GM15510 (cell line): Measurements from ENCODE around the gene CASP8.

Source experiments
- POLR2A ChIP-seq: IDR thresholded peaks from 3 replicates; pipeline ENCODE4 v1.6.1; 2011; ENCODE audit warnings: borderline replicate concordance; ENCODE audit not compliant: insufficient read length; ENCODE audit errors: extremely low read depth

Gene CASP8

DNA sequence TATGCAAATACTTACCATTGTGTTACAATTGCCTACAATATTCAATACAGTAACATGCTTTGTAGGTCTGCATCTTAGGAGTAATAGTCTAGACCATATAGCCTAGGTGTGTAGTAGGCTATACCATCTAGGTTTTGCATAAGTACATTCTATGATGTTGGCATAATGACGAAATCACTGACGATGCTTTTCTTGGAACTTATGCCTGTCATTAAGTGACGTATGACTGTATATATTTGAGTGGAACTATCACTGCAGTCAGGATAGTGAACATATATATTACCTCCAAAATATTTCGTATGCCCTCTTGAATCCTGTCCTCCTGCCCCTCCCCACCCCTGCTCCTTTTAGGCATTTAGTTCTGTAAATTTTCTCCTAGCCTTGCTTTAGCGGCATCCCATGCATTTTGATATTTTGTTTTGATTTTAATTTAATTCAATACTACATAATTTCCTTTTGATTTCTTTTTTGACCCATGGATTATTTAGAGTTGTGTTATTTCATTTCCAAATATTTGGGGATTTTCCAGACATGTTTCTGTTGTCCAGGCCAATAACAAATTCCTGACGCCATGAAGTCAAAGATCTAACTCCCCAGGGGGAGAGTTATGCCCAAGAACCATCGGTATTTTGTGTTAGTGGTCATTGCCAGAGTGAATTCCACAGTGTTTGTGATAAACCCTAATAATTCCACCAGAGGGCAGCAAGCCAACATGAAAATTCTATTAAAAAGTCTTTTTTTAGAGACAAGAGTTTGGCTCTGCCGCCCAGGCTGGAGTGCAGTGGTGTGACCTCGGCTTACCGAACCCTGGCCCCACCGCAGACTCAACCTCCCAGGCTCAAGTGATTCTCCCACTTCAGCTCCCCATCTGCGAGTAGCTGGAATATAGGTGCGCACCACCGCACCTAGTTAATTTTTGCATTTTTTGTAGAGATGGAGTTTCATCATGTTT is 24.2 kb upstream of the CASP8 start:
- no peak for TF ChIP-seq POLR2A

DNA sequence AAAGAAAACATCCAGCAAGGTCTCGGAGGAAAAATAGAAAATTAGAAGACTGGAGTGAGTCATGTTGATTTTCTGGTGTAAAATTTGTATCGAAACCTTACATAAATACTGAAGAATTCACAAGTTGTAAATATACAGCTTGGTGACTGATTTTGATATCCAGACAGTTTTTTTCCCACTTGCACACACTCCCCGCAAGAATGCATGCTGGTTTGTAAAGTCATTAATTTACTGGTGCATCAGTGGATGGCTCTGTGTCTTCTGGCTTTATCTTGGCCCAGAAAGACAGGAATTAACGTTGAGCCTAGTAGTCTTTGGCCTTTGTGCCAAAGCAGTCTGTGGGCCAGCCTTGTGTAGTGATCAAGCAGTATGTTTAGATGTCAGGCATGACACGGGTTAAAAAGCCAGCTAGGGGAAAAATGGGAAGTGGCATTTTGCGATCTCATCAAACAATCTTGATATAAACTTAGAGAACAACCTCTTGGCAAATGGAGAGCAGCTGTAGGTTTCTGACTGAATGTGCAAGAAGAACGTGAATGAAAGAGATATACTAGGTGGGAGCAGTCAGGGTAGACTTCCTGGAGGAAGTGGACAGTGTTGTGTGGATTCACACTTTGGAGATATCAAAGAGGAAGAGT is 22.7 kb upstream of the CASP8 start:
- TF ChIP-seq POLR2A = no peak

DNA sequence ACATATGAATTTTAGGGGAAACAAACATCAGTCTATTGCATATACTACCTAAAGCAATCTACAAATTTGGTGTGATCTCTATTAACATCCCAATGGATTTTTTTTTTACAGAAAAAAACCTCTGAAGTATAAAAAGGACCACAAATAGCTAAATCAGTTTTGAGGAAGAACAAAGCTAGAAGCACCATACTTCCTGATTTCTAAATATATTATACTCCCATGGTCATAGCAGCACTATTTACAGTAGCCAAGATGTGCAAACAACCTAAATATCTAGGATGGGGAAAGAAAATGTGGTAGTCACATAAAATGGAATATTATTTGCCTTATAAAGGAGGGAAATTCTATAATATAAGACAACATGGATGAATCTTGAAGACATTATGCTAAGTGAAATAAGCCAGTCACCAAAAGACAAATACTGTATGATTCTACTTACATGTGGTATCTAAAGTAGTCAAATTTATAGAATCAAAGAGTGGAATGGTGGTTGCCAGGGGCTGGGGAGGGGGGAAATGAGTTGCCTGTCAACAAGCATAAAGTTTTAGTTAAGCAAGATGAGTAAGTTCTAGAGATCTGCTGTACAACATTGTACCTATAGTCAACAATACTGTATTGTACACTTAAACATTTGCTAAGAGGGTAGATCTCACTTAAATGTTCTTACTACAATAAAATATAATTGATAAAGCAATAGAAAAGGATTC is 17.6 kb upstream of the CASP8 start:
- no peak for TF ChIP-seq POLR2A

DNA sequence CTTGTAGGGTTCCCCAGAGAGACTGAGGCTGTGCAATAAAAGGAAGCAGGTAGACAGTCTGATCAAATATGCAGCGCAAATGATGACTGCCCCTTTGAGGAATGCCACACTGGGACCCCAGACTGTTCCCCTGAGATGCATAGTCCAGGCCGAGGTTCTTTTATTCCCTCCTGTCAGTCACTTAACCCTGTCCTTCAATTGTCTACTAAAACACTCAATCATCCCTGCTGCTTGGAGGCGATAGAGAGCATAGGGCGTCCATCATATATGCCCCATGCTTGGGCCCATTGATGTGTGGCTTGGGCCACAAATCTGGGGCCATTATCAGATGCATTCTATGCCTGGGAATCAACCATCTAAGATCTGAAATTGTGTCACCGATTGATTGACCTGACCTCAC is 15.5 kb upstream of the CASP8 start:
- TF ChIP-seq POLR2A = no peak

DNA sequence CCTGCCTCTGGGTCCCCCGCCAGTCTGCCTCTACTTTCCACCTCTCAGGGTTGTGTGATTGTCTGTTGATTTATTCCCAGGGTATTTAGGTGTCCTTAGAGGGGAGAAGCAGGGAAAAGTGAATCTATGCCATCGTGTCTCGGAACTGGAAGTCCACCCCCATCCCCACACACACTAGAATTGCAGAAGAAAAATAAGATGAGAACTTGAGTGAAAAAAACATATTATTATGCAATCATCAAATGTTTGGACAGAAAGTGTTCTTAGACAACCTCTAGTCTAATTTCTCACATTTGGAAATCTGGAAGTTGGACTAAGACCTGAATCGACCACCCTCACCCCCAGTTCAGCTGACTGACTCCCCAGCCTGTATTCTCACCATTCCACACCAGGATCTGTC is 14.1 kb upstream of the CASP8 start:
- TF ChIP-seq POLR2A = no peak

DNA sequence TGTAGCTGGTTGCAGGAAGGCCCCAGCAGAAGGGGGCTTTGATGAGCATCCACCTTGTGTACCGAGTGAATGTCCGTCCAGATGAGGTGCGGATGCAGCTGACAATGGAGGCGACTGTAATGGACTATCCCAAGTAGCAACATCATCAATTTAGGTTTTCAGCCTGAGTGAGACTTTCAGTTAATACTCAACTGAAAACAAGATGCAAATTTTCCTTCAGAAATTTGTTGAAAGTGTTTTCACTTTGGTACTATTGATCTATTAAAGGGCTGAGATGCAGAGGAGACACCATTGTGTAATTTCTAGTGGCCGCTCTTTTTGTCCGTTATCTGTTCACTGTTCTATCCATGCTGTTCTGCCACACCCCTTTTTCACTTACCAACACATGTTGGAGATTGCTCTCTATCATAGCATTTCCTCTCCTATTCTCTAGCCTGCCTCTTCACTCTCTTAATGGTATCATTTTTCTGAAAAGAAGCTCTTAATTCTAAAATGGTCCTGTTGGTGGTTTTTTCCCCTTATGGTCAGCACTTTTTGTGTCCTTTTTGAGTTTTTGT is 12.0 kb upstream of the CASP8 start:
- TF ChIP-seq POLR2A = no peak

DNA sequence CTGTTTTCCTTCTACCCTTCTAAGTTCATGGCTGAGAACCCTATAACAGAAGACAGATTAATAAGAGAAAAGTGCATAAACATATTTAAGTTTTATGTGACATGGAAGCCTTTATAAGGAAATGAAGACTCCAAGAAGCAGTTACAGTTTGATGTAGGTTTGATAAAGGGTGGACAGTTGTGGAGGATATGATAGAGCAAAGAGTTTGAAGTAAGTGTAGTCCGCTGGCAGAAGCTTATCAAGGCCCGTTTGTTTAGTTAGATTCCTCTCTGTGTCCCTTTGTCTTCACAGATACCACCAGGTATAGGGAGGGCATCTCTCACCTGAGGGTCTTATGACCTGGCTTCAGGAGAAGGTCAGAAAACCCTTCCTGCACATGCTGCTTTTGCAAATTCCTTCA is 10.4 kb upstream of the CASP8 start:
- TF ChIP-seq POLR2A = no peak

DNA sequence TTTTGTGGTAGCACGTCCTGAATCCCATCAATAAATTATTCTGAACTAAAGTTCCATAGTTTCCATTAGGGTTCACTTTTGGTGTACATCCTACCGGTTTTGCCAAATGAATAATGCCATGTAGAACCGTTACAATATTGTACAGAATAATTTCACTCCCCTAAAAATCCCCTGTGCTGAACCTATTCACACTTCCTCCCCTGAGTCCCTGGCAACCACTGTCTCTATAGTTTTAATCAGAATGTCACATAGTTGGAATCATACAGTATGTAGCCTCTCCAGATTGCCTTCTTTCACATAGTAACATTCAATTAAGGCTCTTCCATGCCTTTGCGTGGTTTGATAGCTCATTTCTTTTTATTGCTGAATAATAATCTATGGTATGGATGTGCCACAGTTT is 9.6 kb upstream of the CASP8 start:
- no peak for TF ChIP-seq POLR2A

DNA sequence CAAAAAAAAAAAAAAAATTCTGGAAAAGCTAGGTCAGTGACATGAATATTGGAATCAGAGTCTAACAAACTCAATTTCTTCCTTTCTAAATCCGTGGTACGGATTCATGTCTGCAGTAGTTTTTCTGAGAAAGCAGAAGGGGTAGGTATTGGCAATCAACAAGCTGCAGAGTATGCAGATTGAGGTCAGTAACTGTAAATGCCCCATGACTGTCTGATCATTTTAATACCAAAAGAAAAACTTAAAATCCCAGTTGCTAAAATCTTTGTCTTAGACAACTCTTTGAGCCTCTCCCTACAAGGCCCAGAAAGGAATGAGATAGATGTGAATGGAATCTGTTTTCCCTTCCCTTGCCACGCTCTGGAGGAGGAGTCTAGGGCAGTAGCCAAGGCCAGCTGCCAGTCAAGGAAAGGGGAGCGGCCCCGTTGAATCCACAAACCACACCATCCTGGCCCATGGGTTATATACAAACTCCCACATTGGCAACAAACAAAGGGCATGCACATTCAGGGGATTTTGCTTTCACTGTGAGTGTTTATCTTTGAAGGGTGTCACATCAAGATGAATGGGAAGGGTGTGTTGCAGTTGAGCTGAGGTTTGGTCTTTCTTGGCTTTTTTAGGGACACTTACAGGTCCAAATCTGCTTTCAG is 6.1 kb upstream of the CASP8 start:
- no peak for TF ChIP-seq POLR2A

DNA sequence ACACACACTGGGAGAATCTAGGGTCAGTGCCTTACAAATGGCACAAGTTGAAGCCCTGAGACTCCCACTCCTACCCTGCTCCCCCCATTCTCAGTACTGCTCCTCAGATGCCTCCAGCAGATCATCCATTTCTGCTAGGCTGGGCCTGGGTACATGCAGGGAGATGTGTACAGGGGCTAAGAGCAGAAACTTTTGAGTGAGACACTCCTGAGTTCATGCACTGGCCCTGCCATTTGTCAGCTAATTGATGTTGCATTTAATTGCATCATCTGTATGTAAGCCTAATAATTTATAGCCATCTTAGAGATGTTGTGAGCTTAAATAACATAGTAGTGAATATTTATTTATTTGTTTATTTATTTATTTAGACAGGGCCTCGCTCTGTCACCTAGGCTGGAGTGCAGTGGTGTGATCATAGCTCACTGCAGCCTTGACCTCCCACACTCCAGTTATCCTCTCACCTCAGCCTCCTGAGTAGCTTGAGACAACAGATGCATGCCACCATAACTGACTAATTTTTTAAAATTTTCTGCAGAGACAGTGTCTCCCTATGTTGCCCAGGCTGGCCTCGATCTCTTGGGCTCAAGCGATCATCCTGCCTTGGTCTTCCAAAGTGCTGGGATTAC is 4.8 kb upstream of the CASP8 start:
- TF ChIP-seq POLR2A = no peak

DNA sequence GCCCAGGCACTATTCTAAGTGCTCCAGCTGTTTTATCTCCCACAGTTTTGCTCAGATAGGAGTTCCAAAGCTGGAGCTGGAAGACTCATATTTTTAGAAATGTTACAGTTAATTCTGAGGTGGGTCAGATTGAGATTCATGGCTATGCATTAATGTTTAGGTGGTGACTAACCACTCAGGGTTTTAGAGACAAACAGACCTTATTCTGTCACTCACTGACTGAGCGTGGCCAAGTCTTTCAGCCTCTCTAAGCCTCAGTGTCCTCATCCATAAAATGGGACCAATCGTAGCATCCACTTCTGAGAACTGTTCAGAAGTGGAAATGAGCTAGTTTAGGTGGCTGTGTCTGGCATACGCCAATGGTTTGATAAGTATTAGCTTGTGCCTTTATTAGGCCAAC is 4.3 kb upstream of the CASP8 start:
- no peak for TF ChIP-seq POLR2A

DNA sequence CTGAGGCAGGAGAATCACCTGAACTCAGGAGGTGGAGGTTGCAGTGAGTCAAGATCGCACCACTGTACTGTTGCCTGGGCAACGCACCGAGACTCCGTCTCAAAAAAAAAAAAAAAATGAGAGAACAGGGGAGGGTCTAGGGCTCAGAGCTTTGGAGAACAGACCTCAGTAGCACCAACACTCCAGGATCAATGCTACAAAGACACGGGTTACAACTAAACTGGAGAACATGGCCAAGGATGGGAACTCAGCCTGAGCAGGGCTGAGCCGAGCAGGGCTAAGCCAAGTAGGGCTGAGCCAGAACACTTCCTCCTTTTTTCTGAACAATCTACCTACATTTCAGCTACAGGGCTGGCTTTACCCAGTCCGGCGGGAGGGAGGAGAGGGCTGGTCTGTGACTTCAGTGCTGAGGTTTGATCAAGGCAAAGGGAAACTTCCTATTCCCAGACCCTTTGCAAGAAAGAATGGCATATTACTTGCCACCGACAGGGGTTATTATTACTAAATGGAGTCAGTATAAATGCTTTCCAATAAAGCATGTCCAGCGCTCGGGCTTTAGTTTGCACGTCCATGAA is 2.9 kb upstream of the CASP8 start:
- peak; percentile 15 for TF ChIP-seq POLR2A

DNA sequence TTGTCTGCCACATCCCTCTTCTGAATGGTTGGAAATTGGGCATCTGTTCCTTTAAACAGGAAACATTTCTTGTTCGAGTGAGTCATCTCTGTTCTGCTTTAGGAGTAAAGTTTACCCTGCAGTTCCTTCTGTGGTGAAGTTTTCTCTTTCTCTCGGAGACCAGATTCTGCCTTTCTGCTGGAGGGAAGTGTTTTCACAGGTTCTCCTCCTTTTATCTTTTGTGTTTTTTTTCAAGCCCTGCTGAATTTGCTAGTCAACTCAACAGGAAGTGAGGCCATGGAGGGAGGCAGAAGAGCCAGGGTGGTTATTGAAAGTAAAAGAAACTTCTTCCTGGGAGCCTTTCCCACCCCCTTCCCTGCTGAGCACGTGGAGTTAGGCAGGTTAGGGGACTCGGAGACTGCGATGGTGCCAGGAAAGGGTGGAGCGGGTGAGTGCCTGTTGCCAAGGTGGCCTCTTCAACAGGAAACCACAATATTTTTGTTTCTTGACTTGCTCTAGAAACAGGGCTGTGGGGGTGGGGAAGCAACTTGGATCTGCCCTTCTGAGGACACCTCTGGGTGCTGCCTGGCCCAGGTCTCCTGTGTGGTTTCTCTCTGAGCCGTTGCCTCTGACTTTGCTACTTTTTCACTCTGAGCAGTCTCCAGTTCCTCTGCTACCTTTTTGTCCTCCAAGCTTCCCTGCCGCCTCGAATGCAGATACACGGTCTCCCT is 2.2 kb upstream of the CASP8 start:
- no peak for TF ChIP-seq POLR2A
